Measurements from ENCODE around the gene NDOR1.

The NDOR1 gene

DNA sequence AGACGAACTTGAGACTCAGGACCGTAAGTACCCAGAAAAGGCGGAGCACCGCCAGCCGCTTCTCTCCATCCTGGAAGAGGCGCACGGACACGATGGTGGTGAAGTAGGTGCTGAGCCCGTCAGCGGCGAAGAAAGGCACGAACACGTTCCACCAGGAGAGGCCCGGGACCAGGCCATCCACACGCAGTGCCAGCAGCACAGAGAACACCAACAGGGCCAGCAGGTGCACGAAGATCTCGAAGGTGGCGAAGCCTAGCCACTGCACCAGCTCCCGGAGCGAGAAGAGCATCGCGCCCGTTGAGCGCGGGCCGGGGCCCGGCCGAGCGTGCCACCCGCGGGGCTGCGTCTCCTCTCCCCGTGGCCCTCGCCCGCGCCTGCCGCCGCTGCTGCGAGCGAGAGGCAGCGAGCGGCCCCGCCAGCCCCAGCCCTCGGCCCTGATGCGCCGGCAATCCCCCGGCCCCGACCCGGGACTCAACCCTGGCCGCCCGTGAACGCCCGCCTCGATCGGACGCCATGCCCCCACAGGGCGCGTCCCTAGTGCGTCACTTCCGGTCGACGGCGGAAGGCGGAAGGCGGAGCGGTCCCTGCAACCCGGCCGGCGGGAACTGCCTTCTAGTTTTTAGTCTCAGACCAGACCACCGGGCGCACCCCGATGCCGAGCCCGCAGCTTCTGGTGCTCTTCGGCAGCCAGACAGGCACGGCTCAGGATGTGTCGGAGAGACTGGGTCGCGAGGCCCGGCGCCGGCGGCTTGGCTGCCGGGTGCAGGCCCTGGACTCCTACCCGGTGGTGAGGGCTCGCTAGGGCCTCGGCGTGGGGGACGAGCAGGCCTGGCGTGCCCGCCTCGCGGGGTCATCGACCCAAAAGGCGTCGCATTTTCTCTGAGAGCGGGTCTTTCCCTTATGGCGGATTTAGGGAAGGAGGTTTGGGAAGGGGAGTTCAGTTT is at the start of gene NDOR1, which contains the start of gene TMEM203:
Gene NDOR1, plus strand, starts transcription at position 575 of the 944 bp plus-strand sequence. Its CDS starts 78 bp downstream, at position 653.
Gene TMEM203, minus strand, starts transcription at position 523 of the 944 bp plus-strand sequence. Its CDS starts 234 bp downstream, at position 289.
- Histone ChIP-seq H3K4me1 (ENCODE audit: control insufficient read depth, insufficient read depth, low read length) (peaks cover 10% of the 10 kb centered on the region; the same call in 1 of the 2 replicates), H3K9ac (ENCODE audit: low read depth, low read length) (peak within 1 kb of the TSS; percentile 89), H3K4me3 (ENCODE audit: low read depth, low read length) (peak within 1 kb of the TSS; percentile 82), H3K27ac (ENCODE audit: low read depth, low read length) (peak within 1 kb of the TSS; percentile 75), H3K9me3 (ENCODE audit: control insufficient read depth, insufficient read depth, low read length) (no peaks in the 10 kb centered on the region), H3K27me3 (ENCODE audit: control insufficient read depth, insufficient read depth, low read length) (no peaks in the 10 kb centered on the region), H3K36me3 (ENCODE audit: control insufficient read depth, insufficient read depth, low read length) (peaks cover 16% of the 10 kb centered on the region)

DNA sequence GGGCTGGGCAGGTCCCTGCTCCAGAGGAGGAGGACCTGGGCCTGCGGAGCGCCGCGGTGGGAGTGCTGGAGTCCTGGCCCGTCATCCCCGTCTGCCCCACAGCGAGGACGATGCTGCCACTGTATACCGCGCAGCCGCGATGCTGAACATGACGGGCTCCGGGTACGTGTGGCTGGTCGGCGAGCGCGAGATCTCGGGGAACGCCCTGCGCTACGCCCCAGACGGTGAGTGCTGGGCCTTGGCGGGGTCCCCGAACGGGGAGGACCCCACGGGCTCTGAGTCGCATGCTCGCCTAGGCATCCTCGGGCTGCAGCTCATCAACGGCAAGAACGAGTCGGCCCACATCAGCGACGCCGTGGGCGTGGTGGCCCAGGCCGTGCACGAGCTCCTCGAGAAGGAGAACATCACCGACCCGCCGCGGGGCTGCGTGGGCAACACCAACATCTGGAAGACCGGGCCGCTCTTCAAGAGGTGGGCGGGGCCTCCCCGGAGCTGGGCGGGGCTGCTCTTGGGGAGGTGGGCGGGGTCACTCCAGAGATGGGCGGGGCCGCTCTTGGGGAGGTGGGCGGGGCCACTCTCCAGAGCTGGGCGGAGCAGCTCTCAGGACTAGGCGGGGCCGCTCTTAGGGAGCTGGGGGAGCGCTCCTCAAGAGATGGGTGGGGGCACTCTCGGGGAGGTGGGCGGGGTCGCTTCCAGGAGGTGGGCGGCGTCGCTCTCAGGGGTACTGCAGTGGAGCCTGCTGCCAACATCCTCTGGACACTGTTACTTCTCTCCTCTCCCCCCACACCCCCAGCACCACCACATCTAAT is 48.7 kb upstream of the NDOR1 start:
- Histone ChIP-seq H3K27me3 (ENCODE audit: control insufficient read depth, insufficient read depth, low read length) (peaks cover 68% of the 10 kb centered on the region), H3K36me3 (ENCODE audit: control insufficient read depth, insufficient read depth, low read length) (no peaks in the 10 kb centered on the region), H3K9me3 (ENCODE audit: control insufficient read depth, insufficient read depth, low read length) (no peaks in the 10 kb centered on the region), H3K4me3 (ENCODE audit: low read depth, low read length) (peak overlapping the region; percentile 65), H3K27ac (ENCODE audit: low read depth, low read length) (no peak overlapping the region), H3K4me1 (ENCODE audit: control insufficient read depth, insufficient read depth, low read length) (no peaks in the 10 kb centered on the region), H3K9ac (ENCODE audit: low read depth, low read length) (no peak overlapping the region)

- Histone ChIP-seq H3K9me3 (ENCODE audit: control insufficient read depth, insufficient read depth, low read length) (no peaks in the 10 kb centered on the region), H3K4me3 (ENCODE audit: low read depth, low read length) (no peak overlapping the region), H3K4me1 (ENCODE audit: control insufficient read depth, insufficient read depth, low read length) (no peaks in the 10 kb centered on the region), H3K27ac (ENCODE audit: low read depth, low read length) (no peak overlapping the region), H3K27me3 (ENCODE audit: control insufficient read depth, insufficient read depth, low read length) (peaks cover 78% of the 10 kb centered on the region), H3K36me3 (ENCODE audit: control insufficient read depth, insufficient read depth, low read length) (no peaks in the 10 kb centered on the region), H3K9ac (ENCODE audit: low read depth, low read length) (no peak overlapping the region)
Measured at GRCh38 chr9:137157618-137158415, 47.7 kb upstream of the NDOR1 start.

DNA sequence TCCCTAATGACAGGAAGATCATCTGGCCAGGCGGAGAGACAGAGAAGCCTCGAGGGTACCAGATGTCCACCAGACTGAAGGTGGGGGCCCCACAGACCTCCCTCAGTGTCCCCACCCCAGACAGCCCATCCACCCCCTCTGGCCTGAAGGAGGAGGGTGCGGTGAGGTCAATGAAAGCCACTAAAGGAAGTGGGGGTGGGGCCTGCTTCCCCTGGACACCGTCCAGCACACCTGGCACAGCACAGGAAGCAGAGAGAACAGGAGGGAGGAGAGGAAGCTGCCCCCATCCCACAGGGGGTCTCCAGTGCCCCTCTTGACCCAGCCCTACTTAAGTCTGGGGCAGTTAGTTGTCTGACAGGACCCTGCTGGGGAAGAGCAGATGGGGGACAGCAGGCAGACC is 46.9 kb upstream of the NDOR1 start:
- H3K4me1 ChIP-seq (ENCODE audit: control insufficient read depth, insufficient read depth, low read length), result no peaks in the 10 kb centered on the region
- H3K9me3 ChIP-seq (ENCODE audit: control insufficient read depth, insufficient read depth, low read length), result no peaks in the 10 kb centered on the region
- no peak overlapping the region for H3K4me3 ChIP-seq (ENCODE audit: low read depth, low read length)
- peaks cover 87% of the 10 kb centered on the region for H3K27me3 ChIP-seq (ENCODE audit: control insufficient read depth, insufficient read depth, low read length)
- no peak overlapping the region for H3K9ac ChIP-seq (ENCODE audit: low read depth, low read length)
- no peak overlapping the region for H3K27ac ChIP-seq (ENCODE audit: low read depth, low read length)
- H3K36me3 ChIP-seq (ENCODE audit: control insufficient read depth, insufficient read depth, low read length), result no peaks in the 10 kb centered on the region

DNA sequence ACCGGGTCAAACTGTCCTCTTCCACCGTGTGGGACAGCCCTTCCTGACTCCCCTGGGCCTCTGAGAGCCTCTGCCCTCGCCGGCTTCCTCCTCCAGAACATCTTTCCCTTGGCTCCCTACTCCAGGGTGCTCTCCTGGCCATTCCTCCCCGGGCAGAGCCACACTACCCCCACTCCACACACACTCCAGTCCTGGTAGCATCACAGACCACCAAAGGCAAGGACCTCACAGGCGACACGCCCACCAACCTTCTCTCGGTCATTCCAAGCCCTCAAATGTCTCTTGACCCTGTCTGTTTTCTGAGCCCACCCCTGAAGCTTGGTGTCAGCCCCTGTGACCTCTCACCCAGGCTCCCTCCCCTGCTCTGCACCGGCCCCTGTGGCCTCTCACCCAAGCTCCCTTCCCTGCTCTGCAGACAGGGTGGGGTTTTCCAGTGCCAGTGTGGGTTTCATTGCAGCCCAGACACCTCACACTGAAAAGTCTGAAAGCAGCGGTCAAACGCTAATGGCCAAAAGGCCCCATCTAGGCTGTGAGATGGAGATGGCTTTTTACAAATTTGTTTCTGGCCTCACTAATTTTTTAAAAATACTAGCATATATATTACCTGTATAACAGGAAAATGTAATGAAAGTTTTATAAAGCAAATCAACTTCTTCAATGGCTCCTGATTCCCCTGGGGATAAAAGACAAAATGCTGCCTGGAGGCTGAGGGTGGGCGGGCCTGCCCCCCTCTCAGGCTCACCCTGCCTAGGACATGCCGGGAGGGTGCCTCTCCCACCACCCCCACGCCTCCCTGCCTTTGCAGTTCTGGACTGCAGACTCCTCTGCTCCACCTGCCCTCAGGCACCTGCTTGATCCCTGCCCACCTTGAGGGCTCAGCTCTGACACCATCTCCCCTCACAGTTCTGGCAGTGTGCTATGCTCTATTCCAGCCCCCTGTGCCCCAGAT is 46.1 kb upstream of the NDOR1 start:
- Histone ChIP-seq H3K4me3 (ENCODE audit: low read depth, low read length) (no peak overlapping the region), H3K27me3 (ENCODE audit: control insufficient read depth, insufficient read depth, low read length) (peaks cover 94% of the 10 kb centered on the region), H3K4me1 (ENCODE audit: control insufficient read depth, insufficient read depth, low read length) (no peaks in the 10 kb centered on the region), H3K27ac (ENCODE audit: low read depth, low read length) (no peak overlapping the region), H3K9me3 (ENCODE audit: control insufficient read depth, insufficient read depth, low read length) (no peaks in the 10 kb centered on the region), H3K9ac (ENCODE audit: low read depth, low read length) (no peak overlapping the region), H3K36me3 (ENCODE audit: control insufficient read depth, insufficient read depth, low read length) (no peaks in the 10 kb centered on the region)

DNA sequence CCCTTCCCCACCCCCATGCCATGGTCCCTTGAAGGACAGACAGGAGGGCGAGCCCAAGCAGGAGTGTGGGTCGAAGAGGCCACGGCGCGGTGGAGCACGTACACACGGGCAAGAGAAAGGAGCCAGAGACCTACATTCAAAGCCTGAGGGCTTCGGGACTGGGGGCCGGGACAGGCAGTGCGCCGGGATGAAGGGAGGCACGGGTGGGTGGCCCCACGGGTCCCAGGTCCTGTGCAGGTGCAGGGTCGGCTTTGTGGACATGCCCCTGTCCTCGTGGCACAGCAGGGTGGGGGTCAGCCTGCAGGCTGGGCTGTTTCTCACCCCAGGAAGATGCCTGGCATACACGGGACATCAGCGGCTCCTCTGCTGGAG is 45.5 kb upstream of the NDOR1 start:
- Histone ChIP-seq H3K27me3 (ENCODE audit: control insufficient read depth, insufficient read depth, low read length) (peaks cover 96% of the 10 kb centered on the region), H3K36me3 (ENCODE audit: control insufficient read depth, insufficient read depth, low read length) (no peaks in the 10 kb centered on the region), H3K4me1 (ENCODE audit: control insufficient read depth, insufficient read depth, low read length) (no peaks in the 10 kb centered on the region)

DNA sequence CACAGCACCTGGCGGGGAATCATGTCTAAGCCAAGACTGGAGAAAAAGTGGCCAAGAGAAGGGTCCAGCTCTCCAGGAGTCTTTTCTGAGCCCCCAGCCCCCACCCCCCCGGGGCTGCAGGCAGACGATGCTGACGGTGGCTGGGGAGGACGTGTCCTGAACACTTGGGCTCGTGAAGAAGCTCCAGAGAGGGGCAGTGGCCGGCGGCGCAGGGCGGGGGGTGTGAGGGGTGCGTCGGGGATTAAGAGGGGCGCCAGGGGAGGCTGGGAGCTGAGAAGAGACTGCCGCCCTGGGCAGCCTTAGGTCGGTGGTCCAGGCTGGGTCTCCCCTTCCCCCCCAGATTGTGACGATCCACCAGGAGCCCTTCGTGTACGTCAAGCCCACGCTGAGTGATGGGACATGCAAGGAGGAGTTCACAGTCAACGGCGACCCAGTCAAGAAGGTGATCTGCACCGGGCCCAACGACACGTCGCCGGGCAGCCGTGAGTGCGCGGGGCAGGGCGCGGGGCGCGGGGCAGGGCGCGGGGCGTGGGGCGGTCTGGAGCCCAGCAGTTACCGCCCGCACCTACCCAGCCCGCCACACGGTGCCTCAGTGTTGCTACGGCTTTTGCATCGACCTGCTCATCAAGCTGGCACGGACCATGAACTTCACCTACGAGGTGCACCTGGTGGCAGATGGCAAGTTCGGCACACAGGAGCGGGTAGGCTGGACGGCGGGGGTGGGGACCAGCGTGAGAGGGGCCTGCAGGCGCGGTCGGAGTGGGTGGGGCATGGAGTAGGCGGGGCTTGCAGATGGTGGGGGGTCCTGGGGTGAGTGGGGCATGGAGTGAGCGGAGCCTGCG is 44.6 kb upstream of the NDOR1 start:
- Histone ChIP-seq H3K4me1 (ENCODE audit: control insufficient read depth, insufficient read depth, low read length) (no peaks in the 10 kb centered on the region), H3K9me3 (ENCODE audit: control insufficient read depth, insufficient read depth, low read length) (no peaks in the 10 kb centered on the region), H3K27me3 (ENCODE audit: control insufficient read depth, insufficient read depth, low read length) (peaks cover 95% of the 10 kb centered on the region), H3K36me3 (ENCODE audit: control insufficient read depth, insufficient read depth, low read length) (no peaks in the 10 kb centered on the region), H3K4me3 (ENCODE audit: low read depth, low read length) (no peak overlapping the region), H3K9ac (ENCODE audit: low read depth, low read length) (no peak overlapping the region), H3K27ac (ENCODE audit: low read depth, low read length) (no peak overlapping the region)

More for the DNA sequence above, 45.5 kb upstream of the NDOR1 start:
- H3K9me3 ChIP-seq (ENCODE audit: control insufficient read depth, insufficient read depth, low read length), result no peaks in the 10 kb centered on the region
- no peak overlapping the region for H3K4me3 ChIP-seq (ENCODE audit: low read depth, low read length)
- H3K9ac ChIP-seq (ENCODE audit: low read depth, low read length), result no peak overlapping the region
- no peak overlapping the region for H3K27ac ChIP-seq (ENCODE audit: low read depth, low read length)

DNA sequence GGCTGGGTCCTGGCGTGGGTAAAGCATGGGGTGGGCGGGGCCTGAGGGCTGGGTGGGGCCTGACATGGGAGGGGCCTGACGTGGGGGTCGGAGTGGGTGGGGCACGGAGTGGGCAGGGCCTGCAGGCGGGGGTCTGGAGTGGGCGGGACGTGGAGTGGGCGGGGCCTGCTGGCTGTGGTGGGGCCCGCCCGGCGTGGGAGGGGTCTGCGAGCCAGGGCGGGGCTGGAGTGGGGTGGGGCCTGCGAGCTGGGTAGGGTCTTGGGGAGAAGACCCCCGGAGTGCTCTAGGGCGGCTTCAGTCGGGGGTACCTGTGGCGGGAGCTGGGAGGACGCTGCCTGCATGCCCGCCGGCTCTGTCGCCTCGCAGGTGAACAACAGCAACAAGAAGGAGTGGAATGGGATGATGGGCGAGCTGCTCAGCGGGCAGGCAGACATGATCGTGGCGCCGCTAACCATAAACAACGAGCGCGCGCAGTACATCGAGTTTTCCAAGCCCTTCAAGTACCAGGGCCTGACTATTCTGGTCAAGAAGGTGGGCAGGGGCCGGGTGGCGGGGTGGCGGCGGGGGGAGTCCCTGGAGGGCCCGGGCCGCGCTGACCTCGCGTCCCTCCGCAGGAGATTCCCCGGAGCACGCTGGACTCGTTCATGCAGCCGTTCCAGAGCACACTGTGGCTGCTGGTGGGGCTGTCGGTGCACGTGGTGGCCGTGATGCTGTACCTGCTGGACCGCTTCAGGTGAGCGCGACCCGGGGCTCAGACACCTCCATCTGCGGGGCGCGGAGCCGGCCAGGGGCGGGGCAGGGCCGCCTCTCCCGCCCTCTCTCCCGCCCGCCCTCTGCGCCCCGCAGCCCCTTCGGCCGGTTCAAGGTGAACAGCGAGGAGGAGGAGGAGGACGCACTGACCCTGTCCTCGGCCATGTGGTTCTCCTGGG is 43.7 kb upstream of the NDOR1 start:
- H3K36me3 ChIP-seq (ENCODE audit: control insufficient read depth, insufficient read depth, low read length), result no peaks in the 10 kb centered on the region
- no peak overlapping the region for H3K27ac ChIP-seq (ENCODE audit: low read depth, low read length)
- H3K9me3 ChIP-seq (ENCODE audit: control insufficient read depth, insufficient read depth, low read length), result no peaks in the 10 kb centered on the region
- H3K4me3 ChIP-seq (ENCODE audit: low read depth, low read length), result peak overlapping the region; percentile 37
- no peak overlapping the region for H3K9ac ChIP-seq (ENCODE audit: low read depth, low read length)
- H3K4me1 ChIP-seq (ENCODE audit: control insufficient read depth, insufficient read depth, low read length), result no peaks in the 10 kb centered on the region
- H3K27me3 ChIP-seq (ENCODE audit: control insufficient read depth, insufficient read depth, low read length), result peaks cover 95% of the 10 kb centered on the region

Measured in HUES48 (cell line).